OCI-LY1 (cell line): Measurements from ENCODE around the gene ATP5F1B.

Experiments used
- H2AFZ ChIP-seq: fragments of 200-600 bp; sonication (generic), shearing (Covaris generic); 2 replicates; pipeline ENCODE4 v1.6.0; 2014; ENCODE audit warnings: antibody characterized with exemption, mild to moderate bottlenecking, low read length
- H3F3A ChIP-seq: fragments of 200-600 bp; sonication (generic), shearing (Covaris generic); 2 replicates; pipeline ENCODE4 v1.6.0; 2014; ENCODE audit warnings: mild to moderate bottlenecking, antibody characterized with exemption, low read length, moderate library complexity; ENCODE audit not compliant: insufficient read depth
- H3K27ac ChIP-seq: fragments of 200-600 bp; sonication (generic); 2 replicates; pipeline ENCODE4 v1.5.1; 2014; ENCODE audit warnings: low read length, mixed run types, mild to moderate bottlenecking, low read depth; ENCODE audit not compliant: poor library complexity, severe bottlenecking
- H3K27me3 ChIP-seq: fragments of 200-600 bp; sonication (generic); 2 replicates; pipeline ENCODE4 v1.6.0; 2014; ENCODE audit warnings: antibody characterized with exemption, mild to moderate bottlenecking, low read length, moderate library complexity; ENCODE audit not compliant: insufficient read depth
- H3K36me3 ChIP-seq: fragments of 200-600 bp; sonication (generic); 2 replicates; pipeline ENCODE4 v1.6.1; 2014; ENCODE audit warnings: mild to moderate bottlenecking, antibody characterized with exemption, low read length, moderate library complexity, mixed read lengths; ENCODE audit not compliant: insufficient read depth
- H3K4me1 ChIP-seq: fragments of 200-600 bp; sonication (generic); 2 replicates; pipeline ENCODE4 v1.5.1; 2014; ENCODE audit warnings: mild to moderate bottlenecking, low read length, moderate library complexity; ENCODE audit not compliant: insufficient read depth, severe bottlenecking
- H3K4me2 ChIP-seq: fragments of 200-600 bp; sonication (generic), shearing (Covaris generic); 2 replicates; pipeline ENCODE4 v1.6.1; 2014; ENCODE audit warnings: low read length
- H3K4me3 ChIP-seq: fragments of 200-600 bp; sonication (generic); 2 replicates; pipeline ENCODE4 v1.5.1; 2014; ENCODE audit warnings: low read length, low read depth, mild to moderate bottlenecking, mixed read lengths; ENCODE audit not compliant: poor library complexity, severe bottlenecking
- H3K79me2 ChIP-seq: fragments of 200-600 bp; shearing (Covaris generic); 2 replicates; pipeline ENCODE4 v1.6.1; 2016; ENCODE audit warnings: mixed run types, low read length, mixed read lengths; ENCODE audit not compliant: insufficient read depth
- H3K9ac ChIP-seq: fragments of 200-600 bp; sonication (generic), shearing (Covaris generic); 2 replicates; pipeline ENCODE4 v1.6.1; 2014; ENCODE audit warnings: mild to moderate bottlenecking, low read length, mixed read lengths
- H3K9me2 ChIP-seq: fragments of 200-600 bp; sonication (generic), shearing (Covaris generic); 2 replicates; pipeline ENCODE4 v1.6.1; 2014; ENCODE audit warnings: low read depth, mild to moderate bottlenecking, low read length, mixed read lengths
- H3K9me3 ChIP-seq: fragments of 200-600 bp; shearing (Covaris generic); 2 replicates; pipeline ENCODE4 v1.6.1; 2014; ENCODE audit warnings: low read length, mixed read lengths
- H4K20me1 ChIP-seq: fragments of 200-600 bp; sonication (generic), shearing (Covaris generic); 2 replicates; pipeline ENCODE4 v1.6.0; 2016; ENCODE audit warnings: mild to moderate bottlenecking, low read length; ENCODE audit not compliant: insufficient read depth
- CTCF ChIP-seq: fragments of 200-600 bp; sonication (generic), shearing (Covaris generic); IDR thresholded peaks from 2 replicates; pipeline ENCODE4 v1.5.1; 2017; ENCODE audit warnings: mild to moderate bottlenecking, antibody characterized with exemption, low read length, moderate library complexity, mixed read lengths
- EZH2 ChIP-seq: fragments of 200-600 bp; sonication (generic), shearing (Covaris generic); IDR thresholded peaks from 2 replicates; pipeline ENCODE4 v1.8.0; 2017; ENCODE audit warnings: borderline replicate concordance, mixed run types, mild to moderate bottlenecking, antibody characterized with exemption, low read length, moderate library complexity, mixed read lengths

The ATP5F1B gene

GRCh38 chr12:56634837-56635791 is 10.7 kb downstream of the ATP5F1B start:
- Histone ChIP-seq H3K4me3 (peak overlapping the region; percentile 83), H3F3A (0 out of 2 replicates have a peak, but pooled peaks cover 15% of the 10 kb centered on the region), H2AFZ (no peak overlapping the region), H3K27ac (peak overlapping the region; percentile 96), H3K27me3 (no peaks in the 10 kb centered on the region), H4K20me1 (no peaks in the 10 kb centered on the region), H3K79me2 (no peaks in the 10 kb centered on the region), H3K9ac (peak overlapping the region; percentile 86), H3K4me2 (peak overlapping the region; percentile 96), H3K36me3 (peaks cover 32% of the 10 kb centered on the region), H3K9me3 (no peaks in the 10 kb centered on the region), H3K9me2 (no peaks in the 10 kb centered on the region), H3K4me1 (peaks cover 59% of the 10 kb centered on the region)
- 0 out of 2 replicates have a peak, but pooled peaks have one; percentile 7 for TF ChIP-seq CTCF
- no peak for TF ChIP-seq EZH2

GRCh38 chr12:56634242-56634836 is 11.4 kb downstream of the ATP5F1B start:
- peaks cover 24% of the 10 kb centered on the region for H3K36me3 ChIP-seq
- no peak for TF ChIP-seq CTCF
- no peak for TF ChIP-seq EZH2
- no peak overlapping the region for H2AFZ ChIP-seq

GRCh38 chr12:56633468-56634241 is 12.1 kb downstream of the ATP5F1B start:
- H3K9ac ChIP-seq = peak overlapping the region; percentile 86
- H3K4me1 ChIP-seq = peaks cover 61% of the 10 kb centered on the region
- no peak overlapping the region for H2AFZ ChIP-seq
- no peaks in the 10 kb centered on the region for H3K9me3 ChIP-seq
- H3K36me3 ChIP-seq = peaks cover 17% of the 10 kb centered on the region
- H3K4me3 ChIP-seq = peak overlapping the region; percentile 83
- H3F3A ChIP-seq = 0 out of 2 replicates have a peak, but pooled peaks cover 15% of the 10 kb centered on the region
- no peaks in the 10 kb centered on the region for H3K27me3 ChIP-seq
- H3K4me2 ChIP-seq = peak overlapping the region; percentile 96
- no peaks in the 10 kb centered on the region for H4K20me1 ChIP-seq
- TF ChIP-seq EZH2 = no peak
- no peak for TF ChIP-seq CTCF
- peak overlapping the region; percentile 80 for H3K27ac ChIP-seq
- H3K9me2 ChIP-seq = no peaks in the 10 kb centered on the region
- H3K79me2 ChIP-seq = peaks cover 13% of the 10 kb centered on the region

More at GRCh38 chr12:56634242-56634836, 11.4 kb downstream of the ATP5F1B start:
- no peaks in the 10 kb centered on the region for H4K20me1 ChIP-seq
- H3K4me3 ChIP-seq = peak overlapping the region; percentile 83
- peaks cover 59% of the 10 kb centered on the region for H3K4me1 ChIP-seq
- peak overlapping the region; percentile 96 for H3K4me2 ChIP-seq
- no peaks in the 10 kb centered on the region for H3K9me2 ChIP-seq
- H3K79me2 ChIP-seq = peaks cover 6% of the 10 kb centered on the region
- 0 out of 2 replicates have a peak, but pooled peaks cover 15% of the 10 kb centered on the region for H3F3A ChIP-seq
- no peaks in the 10 kb centered on the region for H3K27me3 ChIP-seq
- no peaks in the 10 kb centered on the region for H3K9me3 ChIP-seq
- H3K9ac ChIP-seq = peak overlapping the region; percentile 86
- peak overlapping the region; percentile 80 for H3K27ac ChIP-seq
